Measurements from ENCODE around the gene PLN.

The PLN gene

GRCh38 chr6:118580585-118581419, 32.7 kb downstream of the PLN start:
- peak; percentile 44 to 85 for DNase-seq

- DNase-seq, result no peak
Measured at GRCh38 chr6:118581489-118581959, 33.4 kb downstream of the PLN start.

GRCh38 chr6:118584911-118585310, 36.8 kb downstream of the PLN start:
- DNase-seq, result no peak

GRCh38 chr6:118586746-118587485, 38.8 kb downstream of the PLN start:
- DNase-seq, result no peak

GRCh38 chr6:118588626-118589025, 40.5 kb downstream of the PLN start:
- no peak for DNase-seq

- no peak for DNase-seq
Measured at GRCh38 chr6:118589186-118589585, 41.1 kb downstream of the PLN start.

GRCh38 chr6:118589649-118590365, 41.7 kb downstream of the PLN start:
- peak in 1 of 2 experiments; percentile 16 for DNase-seq

- no peak for DNase-seq
Measured at GRCh38 chr6:118591897-118592296, 43.8 kb downstream of the PLN start.

GRCh38 chr6:118594877-118595276, 46.8 kb downstream of the PLN start:
- no peak for DNase-seq

- DNase-seq, result no peak
Measured at GRCh38 chr6:118596774-118597320, 48.8 kb downstream of the PLN start.

GRCh38 chr6:118597636-118598035, 49.5 kb downstream of the PLN start:
- DNase-seq, result no peak

- DNase-seq, result no peak
Measured at GRCh38 chr6:118598324-118598723, 50.2 kb downstream of the PLN start.

GRCh38 chr6:118602300-118602699, 54.2 kb downstream of the PLN start:
- DNase-seq, result no peak

- no peak for DNase-seq
Measured at GRCh38 chr6:118603372-118603771, 55.3 kb downstream of the PLN start.

- no peak for DNase-seq
Measured at GRCh38 chr6:118606268-118606667, 58.2 kb downstream of the PLN start.

- DNase-seq, result no peak
Measured at GRCh38 chr6:118606858-118607257, 58.8 kb downstream of the PLN start.

All from NCI-H526 (cell line).